Lower lobe of right lung (tissue), 2 donors: ENCODE results near the gene BNC2. TPM values are rescaled to one million over a fixed set of nuclear protein-coding genes. Genes with fewer than 3 reads are reported as not detected.

Experiments used
- ATAC-seq, 2 donors: fragments of 200-7000 bp; cut with Tn5 transposase; one replicate each; pipeline ENCODE4 v1.9.1; 2020 to 2022; ENCODE audit warnings: mild to moderate bottlenecking in 2 of 2, moderate library complexity in 2 of 2
- DNase-seq: peaks from one replicate; pipeline ENCODE4 v3.0.0-alpha.2; 2020
- H3K27ac ChIP-seq: fragments of 200-600 bp; one replicate; pipeline ENCODE4 v1.8.0; 2022
- H3K27me3 ChIP-seq: fragments of 200-600 bp; one replicate; pipeline ENCODE4 v1.8.0; 2022; ENCODE audit warnings: low read depth
- H3K36me3 ChIP-seq: fragments of 200-600 bp; one replicate; pipeline ENCODE4 v1.8.0; 2022; ENCODE audit warnings: mild to moderate bottlenecking
- H3K4me1 ChIP-seq: fragments of 200-600 bp; one replicate; pipeline ENCODE4 v1.8.0; 2022
- H3K4me3 ChIP-seq: fragments of 200-600 bp; one replicate; pipeline ENCODE4 v1.8.0; 2022; ENCODE audit warnings: mild to moderate bottlenecking
- H3K9me3 ChIP-seq: fragments of 200-600 bp; one replicate; pipeline ENCODE4 v1.8.0; 2022
- intact Hi-C: fragments of 100-400 bp; cut with DNase I; formaldehyde crosslinking; loops from one replicate; pipeline ENCODE4 v1.11.0; 2022
- total RNA-seq: library from RNA; stranded (reverse); fragmentation: NEBNext Ultra II Directional; extraction: Animal tissue kit (Norgen Biotek cat#: 25700); gene quantifications from one replicate; pipeline ENCODE4 v1.2.1, GENCODE V29; 2021
- TF ChIP-seq, protein P1 (sequence below): fragments of 200-600 bp; IDR thresholded peaks from one replicate; pipeline ENCODE4 v1.8.0; 2022; ENCODE audit warnings: antibody characterized with exemption, mild to moderate bottlenecking
- donor health status: DM: no; HTN: yes; CAD: no; lungs with severe emphysema.

BNC2 gene
- total RNA-seq, 1 donor from 2014 or later, result 15.0 TPM

DNA sequence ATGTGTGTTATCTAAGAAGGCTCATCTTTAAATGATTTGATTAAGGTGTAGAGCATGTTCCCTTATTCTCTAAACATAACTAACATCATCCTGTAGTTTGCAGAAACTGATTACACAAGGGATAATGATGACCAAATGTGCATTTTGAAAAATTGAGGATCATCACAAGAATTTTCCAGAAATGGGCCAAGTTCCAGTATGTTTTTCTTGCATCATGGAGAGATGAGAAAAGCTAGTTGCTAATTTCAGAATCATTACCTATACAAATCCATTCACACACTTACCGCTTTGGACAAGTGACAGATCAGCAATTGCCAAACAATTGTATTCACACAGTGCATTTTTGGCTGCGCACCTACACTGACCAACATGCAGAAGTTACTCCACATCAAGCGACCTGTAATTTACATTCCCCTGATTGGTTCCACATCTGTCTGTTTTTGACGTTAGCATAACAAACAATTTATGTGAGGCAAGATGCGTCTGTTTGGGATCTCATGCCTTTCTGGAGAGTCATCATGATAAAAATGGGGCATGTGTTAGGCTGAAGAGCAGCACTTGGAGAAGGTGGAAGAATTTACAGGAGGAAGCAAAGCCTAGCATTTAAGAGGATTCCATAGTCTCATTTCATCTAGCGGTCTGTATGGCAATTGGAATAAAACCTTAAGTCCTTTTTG is 2.8 kb upstream of the BNC2 start:
- TF ChIP-seq, protein P1, sequence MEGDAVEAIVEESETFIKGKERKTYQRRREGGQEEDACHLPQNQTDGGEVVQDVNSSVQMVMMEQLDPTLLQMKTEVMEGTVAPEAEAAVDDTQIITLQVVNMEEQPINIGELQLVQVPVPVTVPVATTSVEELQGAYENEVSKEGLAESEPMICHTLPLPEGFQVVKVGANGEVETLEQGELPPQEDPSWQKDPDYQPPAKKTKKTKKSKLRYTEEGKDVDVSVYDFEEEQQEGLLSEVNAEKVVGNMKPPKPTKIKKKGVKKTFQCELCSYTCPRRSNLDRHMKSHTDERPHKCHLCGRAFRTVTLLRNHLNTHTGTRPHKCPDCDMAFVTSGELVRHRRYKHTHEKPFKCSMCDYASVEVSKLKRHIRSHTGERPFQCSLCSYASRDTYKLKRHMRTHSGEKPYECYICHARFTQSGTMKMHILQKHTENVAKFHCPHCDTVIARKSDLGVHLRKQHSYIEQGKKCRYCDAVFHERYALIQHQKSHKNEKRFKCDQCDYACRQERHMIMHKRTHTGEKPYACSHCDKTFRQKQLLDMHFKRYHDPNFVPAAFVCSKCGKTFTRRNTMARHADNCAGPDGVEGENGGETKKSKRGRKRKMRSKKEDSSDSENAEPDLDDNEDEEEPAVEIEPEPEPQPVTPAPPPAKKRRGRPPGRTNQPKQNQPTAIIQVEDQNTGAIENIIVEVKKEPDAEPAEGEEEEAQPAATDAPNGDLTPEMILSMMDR, result no peak
- intact Hi-C loops, result no loop called here
- no peak overlapping the region for H3K27ac ChIP-seq
- H3K4me3 ChIP-seq, result no peak overlapping the region
- ATAC-seq, result no peak
- no peaks in the 10 kb centered on the region for H3K9me3 ChIP-seq
- no peak for DNase-seq
- no peaks in the 10 kb centered on the region for H3K4me1 ChIP-seq
- peaks cover 9% of the 10 kb centered on the region for H3K27me3 ChIP-seq
- H3K36me3 ChIP-seq, result no peaks in the 10 kb centered on the region

DNA sequence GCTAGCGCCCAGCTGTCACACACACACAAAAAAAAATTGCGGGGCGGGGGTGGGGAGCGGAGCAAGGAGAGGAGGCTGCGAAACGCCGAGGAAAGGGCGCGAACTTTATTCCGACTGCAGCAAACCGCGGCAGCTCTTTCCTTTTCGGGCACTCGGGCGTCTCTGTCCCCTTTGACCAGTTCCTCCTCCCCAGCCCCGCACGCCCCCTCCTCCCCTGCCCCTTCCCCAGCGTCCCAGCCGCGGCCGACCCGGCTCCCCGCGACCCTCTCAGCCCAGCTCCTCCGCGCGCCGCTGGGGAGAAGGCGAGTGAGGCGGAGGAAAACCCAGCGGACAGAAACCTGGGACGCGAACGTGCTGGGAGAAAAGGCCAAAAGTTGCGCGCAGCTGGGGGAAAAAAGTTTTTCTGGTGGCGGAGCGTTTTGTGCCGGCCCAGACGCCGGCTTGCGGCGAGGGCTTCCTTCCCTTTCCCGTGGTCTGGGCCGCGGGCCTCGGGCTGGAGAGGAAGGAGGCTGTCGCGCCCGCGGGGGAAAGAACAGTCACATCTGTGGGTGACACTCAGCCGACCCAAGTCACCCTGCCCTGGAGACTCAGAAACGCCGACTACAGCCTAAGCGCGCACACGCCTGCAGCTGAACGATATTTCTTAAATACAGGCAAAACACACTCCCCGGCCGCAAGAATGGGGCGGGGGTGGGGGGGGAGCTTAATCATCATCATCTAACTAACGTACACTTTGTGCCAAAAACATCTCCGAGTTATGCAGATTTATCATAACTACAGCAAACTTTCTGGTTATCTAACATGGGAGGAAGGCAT is 1.1 kb upstream of the BNC2 start:
- Histone ChIP-seq H3K36me3 (no peaks in the 10 kb centered on the region), H3K27me3 (peaks cover 9% of the 10 kb centered on the region), H3K4me1 (no peaks in the 10 kb centered on the region), H3K9me3 (no peaks in the 10 kb centered on the region), H3K27ac (peak overlapping the region; percentile 73), H3K4me3 (peak overlapping the region; percentile 61)
- intact Hi-C loops, result no loop called here
- TF ChIP-seq, protein P1, result no peak
- DNase-seq (peak; percentile 69), ATAC-seq (peak; percentile 70 to 71)

DNA sequence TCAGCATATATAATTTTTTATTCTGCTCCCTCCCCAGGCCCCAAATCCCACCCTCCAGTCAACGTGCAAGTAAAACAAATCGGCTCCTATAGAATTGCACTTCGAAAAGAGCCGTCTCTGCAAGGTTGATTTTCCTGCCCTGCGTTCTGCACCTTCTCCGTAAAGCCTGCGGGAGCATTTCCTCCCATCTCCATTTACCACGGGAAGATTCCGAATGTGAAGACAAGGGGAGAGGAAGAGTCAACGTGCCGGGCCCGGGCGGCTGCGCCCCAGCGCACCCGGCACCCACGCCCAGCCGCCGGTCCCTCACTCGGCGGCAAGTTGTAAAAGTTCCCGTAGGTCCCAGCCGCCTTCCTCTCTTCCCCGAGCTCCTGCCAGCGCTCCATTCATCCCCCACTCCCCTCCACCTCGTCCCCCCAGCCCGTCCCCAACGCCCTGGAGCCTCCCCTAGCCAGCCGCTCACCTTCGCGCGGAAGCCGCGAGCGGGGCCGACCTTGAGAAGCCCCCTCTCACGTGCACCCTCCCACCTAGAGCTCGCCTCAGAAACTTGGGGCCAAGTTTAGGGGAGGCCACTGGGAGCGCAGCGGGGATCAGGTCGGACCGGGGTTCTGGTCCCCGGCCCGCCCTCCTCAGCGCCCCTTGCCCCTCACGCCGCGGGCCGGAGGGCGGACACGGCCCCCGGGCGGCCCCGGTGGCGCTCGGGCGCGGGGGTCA is 431 bp downstream of the BNC2 start:
- DNase-seq (no peak), ATAC-seq (peak; percentile 27 to 52)
- peak overlapping the region; percentile 61 for H3K4me3 ChIP-seq
- TF ChIP-seq, protein P1, result no peak
- intact Hi-C loops, result no loop called here
- H3K27ac ChIP-seq, result peak overlapping the region; percentile 73
- H3K36me3 ChIP-seq, result no peaks in the 10 kb centered on the region
- H3K4me1 ChIP-seq, result no peaks in the 10 kb centered on the region
- H3K27me3 ChIP-seq, result peaks cover 9% of the 10 kb centered on the region
- no peaks in the 10 kb centered on the region for H3K9me3 ChIP-seq

DNA sequence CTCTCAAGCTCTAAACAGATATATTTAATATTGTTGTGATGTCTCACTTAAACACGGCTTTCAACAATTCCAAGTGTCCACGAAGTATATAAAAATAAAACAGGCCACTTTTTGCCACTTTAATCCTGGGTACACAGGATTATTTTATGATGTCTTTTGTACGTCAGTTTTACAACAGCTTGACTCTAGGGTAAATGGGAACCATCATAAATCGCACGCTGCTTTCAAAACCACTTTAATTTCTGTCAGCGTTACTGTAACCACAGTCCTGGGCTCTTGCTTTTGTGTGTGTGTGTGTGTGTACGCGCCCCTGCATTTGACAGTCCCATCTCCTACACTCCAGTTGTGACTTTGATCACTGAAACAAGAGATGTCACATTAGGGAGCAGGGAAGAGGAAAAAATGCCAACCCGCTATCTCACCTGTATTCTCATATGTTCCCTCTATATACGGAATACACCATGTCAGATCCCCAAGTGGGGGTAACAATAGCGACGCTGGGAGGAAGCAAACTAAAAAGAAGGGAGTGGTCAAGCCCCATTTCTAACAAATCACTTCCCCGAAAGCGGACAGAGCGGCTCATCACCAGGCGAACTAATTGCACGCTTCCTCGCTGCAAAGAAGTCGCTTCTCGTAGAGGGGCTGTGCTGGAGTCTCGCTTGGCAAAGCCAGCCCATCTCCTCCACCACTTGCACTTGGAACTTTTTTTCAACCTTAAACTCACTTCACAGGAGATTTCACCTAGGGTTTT is 1.2 kb downstream of the BNC2 start:
- DNase-seq (no peak), ATAC-seq (no peak)
- Histone ChIP-seq H3K9me3 (no peaks in the 10 kb centered on the region), H3K27ac (peak overlapping the region; percentile 73), H3K27me3 (peaks cover 9% of the 10 kb centered on the region), H3K36me3 (no peaks in the 10 kb centered on the region), H3K4me3 (peak overlapping the region; percentile 61), H3K4me1 (no peaks in the 10 kb centered on the region)
- TF ChIP-seq, protein P1, result no peak
- intact Hi-C loops, result no loop called here

DNA sequence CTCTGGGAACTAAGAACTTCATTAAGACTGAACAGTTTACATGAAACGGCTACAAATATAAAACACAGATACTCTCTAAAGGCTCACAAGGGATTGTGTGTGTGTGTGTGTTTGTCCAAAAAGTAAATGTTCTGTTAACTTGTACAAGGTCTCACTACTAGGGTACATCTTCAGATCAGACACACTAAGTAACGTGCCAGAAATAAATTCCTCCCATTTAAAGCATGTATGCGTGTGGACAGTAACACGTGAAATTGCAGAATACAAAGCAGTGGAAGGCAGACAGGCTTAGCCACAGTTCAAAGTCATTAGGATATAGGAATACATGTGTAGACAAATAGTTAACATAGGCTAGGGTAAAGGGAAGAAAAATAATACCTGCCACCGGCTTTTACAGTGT is 1.8 kb downstream of the BNC2 start:
- Histone ChIP-seq H3K9me3 (no peaks in the 10 kb centered on the region), H3K4me3 (peak overlapping the region; percentile 61), H3K27ac (no peak overlapping the region), H3K27me3 (peaks cover 9% of the 10 kb centered on the region), H3K4me1 (no peaks in the 10 kb centered on the region), H3K36me3 (no peaks in the 10 kb centered on the region)
- intact Hi-C loops, result no loop called here
- TF ChIP-seq, protein P1, result no peak
- DNase-seq, result no peak
- no peak for ATAC-seq
